Keratinocyte (primary cell): ENCODE results near the gene ABL1.
A peak's percentile ranks its signal among the peaks of the same experiment; 100 is the strongest.

Experiments
- EZH2 ChIP-seq: IDR thresholded peaks from one replicate; pipeline ENCODE4 v1.6.1; 2012; ENCODE audit warnings: inconsistent platforms, mild to moderate bottlenecking, low read length, moderate library complexity
- TF ChIP-seq, protein P1 (sequence below), 3 experiments: IDR thresholded peaks in 1 of 3; conservative IDR thresholded peaks in 1 of 3; optimal IDR thresholded peaks in 1 of 3; 2 replicates in 2 of 3; 3 replicates in 1 of 3; pipeline versions ENCODE3 to v1.5.1; 2011; ENCODE audit warnings: low read length in 3 of 3, mild to moderate bottlenecking in 3 of 3, moderate library complexity in 2 of 3, control low read depth in 1 of 3, inconsistent platforms in 1 of 3; ENCODE audit not compliant: insufficient read depth in 2 of 3; ENCODE audit errors: extremely low read depth in 1 of 3

DNA sequence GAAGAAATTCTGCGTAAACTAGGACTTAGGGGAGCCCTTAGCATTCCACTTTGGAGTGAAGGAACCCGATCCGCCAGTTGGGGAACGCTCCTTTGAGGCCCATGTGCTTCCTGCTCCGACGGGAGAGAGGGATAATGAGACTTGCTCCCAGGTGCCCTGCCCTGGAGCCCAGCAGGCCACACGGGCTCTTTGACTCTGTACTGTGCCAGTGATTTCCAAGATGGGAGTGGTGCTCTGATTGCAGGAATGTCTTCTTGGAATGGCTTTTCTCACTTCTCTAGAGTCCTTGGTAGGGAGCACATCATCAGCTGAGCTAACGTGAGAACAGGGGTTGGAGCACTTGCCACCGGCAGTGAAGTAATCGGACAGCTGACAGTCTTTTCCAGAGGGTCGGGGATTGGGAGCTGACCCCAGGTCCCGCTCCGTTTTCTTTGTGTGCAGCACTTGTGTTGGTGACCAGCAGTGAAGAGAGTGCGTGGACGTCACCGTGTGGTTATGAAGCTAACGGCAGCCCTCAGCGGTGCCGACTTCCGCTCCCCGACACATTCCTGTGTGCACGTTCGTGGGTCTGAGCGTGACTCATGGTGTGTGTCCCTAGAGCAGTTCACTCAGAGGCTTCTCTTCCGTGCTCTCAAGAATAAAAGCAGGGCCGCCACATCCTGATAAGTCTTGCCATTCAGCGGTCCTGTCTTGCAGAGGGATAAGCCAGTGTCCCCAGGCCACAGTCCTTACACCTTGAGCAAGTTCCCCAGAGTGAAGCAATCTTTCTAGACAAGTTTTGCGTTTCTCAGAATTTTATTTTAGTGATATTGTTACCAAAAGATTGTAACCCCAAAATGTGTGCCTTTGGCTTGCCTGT is 25.6 kb downstream of the ABL1 start:
- TF ChIP-seq, protein P1, sequence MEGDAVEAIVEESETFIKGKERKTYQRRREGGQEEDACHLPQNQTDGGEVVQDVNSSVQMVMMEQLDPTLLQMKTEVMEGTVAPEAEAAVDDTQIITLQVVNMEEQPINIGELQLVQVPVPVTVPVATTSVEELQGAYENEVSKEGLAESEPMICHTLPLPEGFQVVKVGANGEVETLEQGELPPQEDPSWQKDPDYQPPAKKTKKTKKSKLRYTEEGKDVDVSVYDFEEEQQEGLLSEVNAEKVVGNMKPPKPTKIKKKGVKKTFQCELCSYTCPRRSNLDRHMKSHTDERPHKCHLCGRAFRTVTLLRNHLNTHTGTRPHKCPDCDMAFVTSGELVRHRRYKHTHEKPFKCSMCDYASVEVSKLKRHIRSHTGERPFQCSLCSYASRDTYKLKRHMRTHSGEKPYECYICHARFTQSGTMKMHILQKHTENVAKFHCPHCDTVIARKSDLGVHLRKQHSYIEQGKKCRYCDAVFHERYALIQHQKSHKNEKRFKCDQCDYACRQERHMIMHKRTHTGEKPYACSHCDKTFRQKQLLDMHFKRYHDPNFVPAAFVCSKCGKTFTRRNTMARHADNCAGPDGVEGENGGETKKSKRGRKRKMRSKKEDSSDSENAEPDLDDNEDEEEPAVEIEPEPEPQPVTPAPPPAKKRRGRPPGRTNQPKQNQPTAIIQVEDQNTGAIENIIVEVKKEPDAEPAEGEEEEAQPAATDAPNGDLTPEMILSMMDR (optimal IDR thresholded peaks at IDR 0.05 in 1 of 3, IDR thresholded peaks at IDR 0.05 in 1 of 3, conservative IDR thresholded peaks at IDR 0.05 in 1 of 3; ENCODE audit: extremely low read depth in 1 of 3, insufficient read depth in 2 of 3, low read length in 3 of 3): peak in 1 of 3 experiments; percentile 32
- no peak for TF ChIP-seq EZH2
